Pulmonary artery endothelial cell (primary cell): ENCODE data around the gene ZNF219. TPM values are rescaled to one million over a fixed set of nuclear protein-coding genes. Genes with fewer than 3 reads are reported as not detected.

ENCODE experiments used
- DNase-seq: peaks from one replicate; pipeline ENCODE4 v3.0.0-alpha.2; 2011; ENCODE audit warnings: low read depth, low spot score
- total RNA-seq: library from RNA; depleted of rRNA; stranded (reverse); fragments of >200 nt; gene quantifications from 2 replicates; pipeline ENCODE4 v1.2.3, GENCODE V29; 2014

Gene ZNF219
- total RNA-seq, 1 donor from 2014 or later, result 4.2 TPM

DNA sequence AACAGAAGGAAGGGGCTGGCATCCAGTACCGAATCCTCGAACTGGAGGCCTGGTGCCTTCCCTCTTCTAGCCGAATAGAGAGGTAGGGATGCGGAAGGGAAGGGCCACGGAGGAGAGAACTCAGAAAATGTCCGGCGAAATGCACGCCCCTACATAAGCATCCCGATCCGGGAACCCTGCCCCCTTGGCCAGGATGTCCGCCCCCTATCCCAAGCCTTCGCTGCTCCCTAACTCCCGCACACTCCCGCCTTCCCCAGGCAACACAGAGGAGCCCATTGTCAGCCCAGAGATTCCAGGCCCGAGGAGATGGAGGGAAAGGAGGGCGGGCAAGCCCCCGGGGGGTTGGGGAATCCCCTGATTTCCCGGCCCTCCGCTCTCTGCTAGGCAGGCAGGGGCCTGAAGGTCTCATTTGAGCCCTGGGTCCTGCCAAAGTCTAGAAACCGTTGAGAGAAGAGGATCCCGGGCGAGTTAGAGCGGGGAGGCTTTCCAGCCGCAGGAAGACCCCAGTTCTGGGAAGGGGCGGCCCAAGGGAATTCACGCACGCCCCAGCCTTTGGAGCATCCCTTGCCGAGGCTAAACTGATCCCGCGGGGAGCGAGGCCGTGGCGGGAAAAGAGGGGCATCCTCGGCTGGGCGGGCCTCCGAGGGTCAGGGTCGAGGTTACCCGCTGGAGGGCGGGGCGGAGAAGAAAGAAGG is 28.9 kb downstream of the ZNF219 start:
- DNase-seq, result no peak

DNA sequence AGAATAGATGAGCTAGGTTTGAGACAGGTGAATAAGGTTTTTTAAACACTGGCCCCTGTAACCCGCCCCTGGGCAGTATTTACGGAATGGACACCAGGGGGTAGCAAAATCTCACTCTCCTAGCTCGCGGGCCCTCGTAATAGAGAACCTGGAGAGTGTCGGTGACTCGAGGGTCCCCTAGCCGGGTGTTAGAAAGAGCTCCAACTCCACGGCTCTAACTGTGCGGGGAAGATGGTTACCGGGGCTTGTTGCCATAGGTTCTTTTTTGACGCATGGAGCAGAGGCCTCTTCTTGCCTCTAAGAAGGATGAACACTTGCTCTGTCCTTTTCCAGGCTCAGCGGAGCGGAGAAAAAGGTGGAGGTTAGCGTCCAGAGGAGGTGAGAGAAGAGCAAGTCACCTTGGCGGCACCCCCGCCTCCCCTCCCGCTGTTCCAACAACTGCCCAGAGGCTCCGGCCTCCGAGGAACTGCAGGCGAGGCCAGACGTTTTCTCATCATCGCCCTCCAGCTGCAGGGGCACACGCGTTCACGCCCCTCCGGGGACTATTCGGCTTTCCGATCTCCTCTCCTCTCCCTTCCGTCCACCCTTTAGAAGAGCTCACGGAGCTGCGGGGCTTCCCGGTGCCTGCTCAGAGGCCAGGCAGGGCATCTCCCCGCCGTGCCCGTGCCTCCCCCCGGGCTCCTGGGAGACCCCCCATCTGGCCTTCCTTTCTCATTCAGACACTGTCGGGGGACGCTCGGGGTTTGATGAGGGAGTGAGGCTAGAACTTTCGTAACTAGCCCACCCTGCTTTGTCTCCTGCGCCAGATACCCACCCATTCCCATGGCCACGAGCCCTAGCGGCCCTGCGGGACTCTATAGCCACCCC is 29.7 kb downstream of the ZNF219 start:
- DNase-seq, result no peak

DNA sequence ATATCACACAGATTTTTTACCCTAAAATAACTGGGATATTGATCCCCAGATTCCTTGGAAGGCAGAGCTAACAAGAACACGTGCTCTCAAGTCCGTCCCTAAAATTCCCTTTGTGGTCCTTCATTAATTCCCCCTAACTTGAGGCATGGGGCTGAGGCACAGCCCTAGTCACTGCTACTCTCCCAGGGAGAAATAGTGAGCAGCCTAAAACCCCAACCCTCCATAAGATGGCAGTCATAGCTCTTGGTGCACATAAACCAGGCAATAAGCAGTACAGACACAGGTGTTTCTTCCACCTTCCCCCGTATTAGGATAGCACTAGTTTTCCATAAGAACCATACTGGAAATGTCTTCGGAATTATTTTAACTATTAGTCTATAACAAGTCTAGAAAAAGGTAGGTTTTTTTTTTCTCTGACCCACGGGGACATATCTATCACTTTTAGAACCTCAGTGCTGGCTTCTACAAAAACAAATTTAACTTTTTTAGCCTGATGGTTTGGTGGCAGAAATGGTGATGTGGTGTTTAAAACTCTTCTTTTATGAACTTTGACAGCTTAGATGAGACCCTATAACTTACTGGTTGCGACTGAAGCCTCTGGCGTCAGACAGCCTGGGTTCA is 31.5 kb downstream of the ZNF219 start:
- DNase-seq, result no peak

DNA sequence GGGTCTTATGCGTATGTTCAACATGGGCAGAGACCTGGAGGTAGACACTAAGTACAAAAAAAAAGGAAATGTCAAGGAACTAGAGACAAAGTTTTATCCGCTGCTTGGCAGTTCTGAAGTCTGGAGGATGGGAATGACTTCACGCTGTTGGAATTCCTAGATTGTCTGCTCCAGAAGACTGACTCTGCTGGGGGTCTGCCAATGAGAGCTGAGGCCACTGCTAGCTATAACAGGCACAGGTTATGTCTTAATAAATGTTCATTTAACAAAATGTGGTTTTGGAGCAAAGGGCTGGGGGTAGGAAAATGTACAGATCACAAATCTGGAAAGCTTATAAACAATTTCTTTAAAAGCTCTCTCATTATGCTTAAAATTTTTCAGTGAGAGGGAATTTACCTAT is 35.0 kb downstream of the ZNF219 start:
- no peak for DNase-seq

DNA sequence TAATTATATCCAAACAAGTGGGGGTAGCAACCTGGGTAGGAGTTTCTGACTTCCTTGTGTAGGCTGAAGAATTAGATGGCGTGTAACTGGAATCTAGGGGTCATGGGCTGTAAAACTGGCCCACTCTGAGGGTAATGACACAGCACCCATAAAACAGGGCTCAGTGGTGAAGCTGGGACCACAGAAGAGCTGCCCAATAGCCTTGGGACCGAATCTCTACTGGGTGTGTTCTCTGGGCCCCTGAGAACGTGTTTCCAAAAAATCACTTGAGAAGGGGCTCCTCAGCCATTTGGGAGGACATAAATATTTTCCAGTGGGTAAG is 37.1 kb downstream of the ZNF219 start:
- no peak for DNase-seq

DNA sequence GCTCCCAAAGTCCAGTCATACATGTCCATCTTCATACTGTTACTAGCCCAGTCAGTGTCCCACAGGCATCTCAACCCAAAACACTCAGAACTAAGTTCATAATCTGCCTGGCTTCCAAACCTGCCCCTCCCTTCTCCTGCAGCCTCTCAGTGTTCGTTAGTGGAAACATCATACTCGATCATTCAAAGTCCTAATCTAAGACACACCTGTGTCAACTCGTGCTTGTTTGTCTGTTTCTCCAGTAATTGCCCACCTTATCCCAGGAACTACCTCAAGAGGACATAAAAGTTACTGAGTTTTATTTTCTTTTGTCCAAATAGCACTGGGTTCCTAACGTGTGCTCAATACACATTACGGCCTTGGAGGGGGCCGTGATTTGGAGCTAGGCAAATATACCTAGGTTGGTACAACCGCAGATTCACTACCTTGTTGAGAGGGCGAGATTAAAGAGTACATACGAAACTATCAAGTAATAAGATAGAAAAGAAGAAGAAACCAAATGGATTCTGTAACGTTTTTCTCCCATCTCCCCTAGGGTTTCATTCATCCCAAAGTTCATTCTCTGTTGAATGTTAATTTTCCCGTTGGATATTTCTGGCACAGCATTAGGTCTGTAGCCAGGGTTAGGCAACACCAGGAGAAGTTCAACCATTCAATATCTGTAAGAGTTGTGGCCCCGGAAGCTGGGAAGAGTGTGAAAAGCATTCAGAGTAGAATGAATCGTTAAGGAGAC is 37.7 kb downstream of the ZNF219 start:
- no peak for DNase-seq

DNA sequence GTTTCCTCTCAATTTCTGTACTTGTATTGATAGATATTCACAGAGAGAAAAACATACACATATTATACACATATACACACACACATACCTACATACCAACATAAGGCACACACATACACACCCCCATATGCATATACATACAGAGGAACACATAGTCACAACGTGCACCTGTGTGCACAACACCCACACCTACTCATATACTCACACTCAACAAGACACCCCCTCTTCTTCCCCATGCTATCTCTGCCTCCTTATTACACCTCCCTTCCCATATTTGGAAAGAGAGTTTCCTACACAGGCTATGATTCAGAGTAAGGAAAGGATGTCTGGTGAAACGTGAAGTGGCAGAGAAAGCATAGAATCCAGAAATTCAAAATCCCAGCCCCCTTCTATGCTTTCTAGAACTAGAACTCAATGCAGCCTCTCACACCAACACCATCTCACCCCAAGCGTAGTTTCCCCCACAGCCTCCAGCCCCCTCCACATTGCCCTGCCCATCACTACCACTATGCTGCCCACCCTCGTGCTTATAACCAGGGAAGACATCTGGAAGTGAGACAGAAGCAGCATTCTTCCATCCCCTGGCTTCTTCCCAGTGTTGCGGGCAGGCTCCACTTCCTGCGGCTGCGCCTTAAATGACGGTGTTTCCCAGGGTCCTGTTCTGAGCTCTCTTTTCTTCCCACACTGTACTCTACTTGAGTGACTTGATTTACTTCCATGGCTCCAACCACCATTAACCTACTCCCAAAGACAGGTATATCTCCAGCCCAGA is 38.4 kb downstream of the ZNF219 start:
- DNase-seq, result no peak

DNA sequence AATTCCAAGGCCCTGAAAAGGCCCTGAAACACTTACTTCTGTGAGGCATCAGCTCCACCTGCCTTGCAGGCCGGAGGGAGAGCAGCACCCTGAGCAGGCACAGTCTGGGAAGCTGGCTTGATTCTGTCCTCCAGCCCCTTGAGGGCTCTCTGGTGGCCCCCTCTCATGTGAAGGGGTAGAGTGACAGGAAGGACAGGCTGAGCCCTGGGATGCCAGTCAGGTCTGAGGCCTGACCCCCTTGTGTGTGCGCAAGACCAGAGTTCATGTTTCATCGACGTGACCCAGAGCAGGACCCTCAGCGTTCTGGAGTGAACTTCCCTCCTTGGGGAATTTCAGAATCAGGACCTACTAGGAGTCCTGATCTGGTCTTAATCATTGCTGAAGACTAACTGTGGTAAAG is 39.6 kb downstream of the ZNF219 start:
- no peak for DNase-seq

DNA sequence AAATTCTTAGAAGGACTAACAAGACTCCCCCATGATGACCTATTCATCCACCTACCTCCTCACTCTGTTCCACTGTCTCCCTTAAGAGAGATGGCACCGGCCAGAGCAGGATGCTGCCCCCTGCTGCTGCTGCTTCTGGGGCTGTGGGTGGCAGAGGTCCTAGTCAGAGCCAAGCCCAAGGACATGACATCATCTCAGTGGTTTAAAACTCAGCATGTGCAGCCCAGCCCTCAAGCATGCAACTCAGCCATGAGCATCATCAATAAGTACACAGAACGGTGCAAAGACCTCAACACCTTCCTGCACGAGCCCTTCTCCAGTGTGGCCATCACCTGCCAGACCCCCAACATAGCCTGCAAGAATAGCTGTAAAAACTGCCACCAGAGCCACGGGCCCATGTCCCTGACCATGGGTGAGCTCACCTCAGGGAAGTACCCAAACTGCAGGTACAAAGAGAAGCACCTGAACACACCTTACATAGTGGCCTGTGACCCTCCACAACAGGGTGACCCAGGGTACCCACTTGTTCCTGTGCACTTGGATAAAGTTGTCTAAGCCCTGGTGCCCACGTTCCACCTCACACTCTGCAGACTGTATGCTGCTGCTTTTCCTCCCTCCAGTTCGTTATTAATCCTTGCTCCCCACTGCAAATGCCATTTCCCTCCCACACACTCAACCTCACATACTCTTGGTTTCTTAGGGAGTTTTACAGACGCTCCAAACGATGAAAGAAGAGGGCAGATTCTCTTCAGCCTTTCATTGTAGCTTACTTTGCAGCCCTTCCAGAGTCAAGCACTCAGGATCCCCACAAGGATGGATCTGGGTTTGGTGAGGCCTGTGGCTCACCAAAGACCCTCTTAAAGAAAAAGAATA is 40.4 kb downstream of the ZNF219 start, which contains the start of gene RNASE8:
Gene RNASE8 (plus strand): TSS at position 20 of the 873 bp plus-strand sequence. CDS start 71 bp downstream, at position 91.
- DNase-seq, result no peak

DNA sequence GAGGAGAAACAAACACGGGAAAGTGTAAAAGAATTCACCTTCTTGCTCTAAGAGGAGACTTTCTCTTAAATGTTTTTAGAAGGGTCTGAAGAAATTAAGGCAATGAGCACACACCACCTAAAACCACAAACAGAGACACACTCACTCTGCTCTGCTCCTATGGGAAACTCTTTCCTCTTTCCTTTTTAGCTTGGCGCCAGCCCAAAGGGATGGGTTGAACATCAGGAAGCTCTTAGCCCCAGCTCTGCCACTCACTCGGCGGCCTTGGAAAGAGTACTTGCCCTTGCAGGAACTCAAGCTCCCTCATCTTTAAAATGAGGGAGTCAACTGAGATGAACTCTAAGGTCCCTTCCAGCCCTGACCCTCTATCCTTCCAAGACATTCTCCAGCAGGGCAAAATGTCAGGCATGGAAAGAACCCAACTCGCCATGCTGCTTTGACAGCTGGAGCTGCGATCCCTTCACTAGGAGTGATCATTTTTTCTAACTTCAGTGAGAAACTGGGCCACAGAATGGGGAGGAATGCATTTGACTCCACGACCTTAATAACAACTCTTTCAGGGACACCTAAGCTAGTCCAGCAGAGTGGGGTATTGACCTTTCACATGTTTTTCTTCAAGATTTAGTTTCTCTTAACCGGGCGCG is 41.8 kb downstream of the ZNF219 start:
- no peak for DNase-seq

DNA sequence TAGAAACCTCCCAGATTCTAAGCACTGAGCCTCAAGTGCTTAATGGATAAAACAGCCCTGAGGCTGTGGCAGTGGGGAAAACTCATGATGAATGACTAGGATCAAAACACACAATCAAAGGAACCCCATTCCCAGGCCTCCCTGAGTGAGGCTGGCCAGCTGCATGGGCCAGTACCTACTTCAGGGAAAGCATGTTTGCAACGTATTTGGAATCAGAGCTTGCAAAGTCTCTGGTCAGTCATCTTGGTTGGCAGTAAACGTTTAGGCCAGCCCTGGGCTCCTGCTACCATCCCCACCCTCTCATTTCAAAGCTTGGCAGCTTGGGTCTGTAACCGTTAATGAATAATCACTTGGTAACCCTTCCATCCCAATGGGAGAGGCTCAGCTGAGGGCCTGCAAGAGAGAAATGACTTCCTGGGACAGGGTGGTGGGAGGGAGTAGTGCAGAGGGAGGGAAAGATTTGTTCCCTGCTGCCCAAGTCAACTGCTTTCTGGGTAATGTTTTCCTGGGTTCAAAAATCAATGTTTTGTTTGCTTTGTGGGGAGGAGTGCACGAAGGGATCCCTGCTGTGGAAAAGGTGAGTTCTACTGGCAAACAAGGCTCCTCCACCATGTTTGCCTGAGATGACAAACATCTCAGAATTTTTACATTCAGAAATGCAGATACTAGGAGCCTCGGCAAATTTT is 42.9 kb downstream of the ZNF219 start:
- no peak for DNase-seq

DNA sequence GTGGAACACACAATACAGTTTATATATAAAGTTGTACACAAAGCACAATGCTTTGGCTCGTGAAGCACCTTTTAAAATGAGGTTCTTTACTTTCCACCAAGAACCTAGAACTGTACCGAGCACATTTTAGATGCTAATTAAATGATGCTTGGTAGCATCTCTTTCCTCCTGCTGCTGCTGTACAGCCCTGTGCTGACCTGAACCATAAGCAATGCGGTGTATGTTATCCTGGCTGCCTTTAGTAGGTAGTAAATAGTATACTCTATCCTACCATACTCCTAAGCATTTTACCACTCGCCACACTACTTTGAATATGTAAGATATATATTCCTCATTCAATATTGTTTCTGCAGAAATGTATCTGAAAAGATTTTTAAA is 43.7 kb downstream of the ZNF219 start:
- no peak for DNase-seq

DNA sequence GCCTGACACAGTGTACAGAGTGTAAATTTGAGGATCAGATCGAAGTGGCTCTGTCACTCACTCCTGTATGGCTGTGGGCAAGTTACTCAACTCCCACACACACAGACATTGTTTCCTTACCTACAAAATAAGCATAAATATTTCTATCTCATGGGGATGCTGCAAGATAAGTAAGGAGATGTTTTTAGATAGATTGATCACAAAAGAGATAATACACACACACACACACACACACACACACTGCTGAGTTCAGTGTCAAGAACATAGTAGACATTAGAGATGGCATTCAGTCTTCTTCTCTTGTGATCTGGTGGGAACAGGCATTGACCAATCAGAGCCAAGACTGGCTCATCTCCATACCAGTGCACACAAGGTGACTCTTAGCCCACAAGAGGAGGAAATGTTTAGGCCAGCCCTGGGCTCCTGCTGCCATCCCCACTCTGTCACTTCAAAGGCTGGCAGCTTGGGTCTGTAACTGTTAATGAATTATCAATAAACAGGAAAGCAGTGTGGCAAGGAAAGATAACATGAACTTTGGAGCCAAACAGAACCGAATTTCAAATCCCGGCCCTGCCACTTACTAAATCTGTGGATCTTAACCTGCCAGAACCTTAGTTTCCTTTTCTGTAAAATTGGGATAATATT is 44.2 kb downstream of the ZNF219 start:
- DNase-seq, result no peak

DNA sequence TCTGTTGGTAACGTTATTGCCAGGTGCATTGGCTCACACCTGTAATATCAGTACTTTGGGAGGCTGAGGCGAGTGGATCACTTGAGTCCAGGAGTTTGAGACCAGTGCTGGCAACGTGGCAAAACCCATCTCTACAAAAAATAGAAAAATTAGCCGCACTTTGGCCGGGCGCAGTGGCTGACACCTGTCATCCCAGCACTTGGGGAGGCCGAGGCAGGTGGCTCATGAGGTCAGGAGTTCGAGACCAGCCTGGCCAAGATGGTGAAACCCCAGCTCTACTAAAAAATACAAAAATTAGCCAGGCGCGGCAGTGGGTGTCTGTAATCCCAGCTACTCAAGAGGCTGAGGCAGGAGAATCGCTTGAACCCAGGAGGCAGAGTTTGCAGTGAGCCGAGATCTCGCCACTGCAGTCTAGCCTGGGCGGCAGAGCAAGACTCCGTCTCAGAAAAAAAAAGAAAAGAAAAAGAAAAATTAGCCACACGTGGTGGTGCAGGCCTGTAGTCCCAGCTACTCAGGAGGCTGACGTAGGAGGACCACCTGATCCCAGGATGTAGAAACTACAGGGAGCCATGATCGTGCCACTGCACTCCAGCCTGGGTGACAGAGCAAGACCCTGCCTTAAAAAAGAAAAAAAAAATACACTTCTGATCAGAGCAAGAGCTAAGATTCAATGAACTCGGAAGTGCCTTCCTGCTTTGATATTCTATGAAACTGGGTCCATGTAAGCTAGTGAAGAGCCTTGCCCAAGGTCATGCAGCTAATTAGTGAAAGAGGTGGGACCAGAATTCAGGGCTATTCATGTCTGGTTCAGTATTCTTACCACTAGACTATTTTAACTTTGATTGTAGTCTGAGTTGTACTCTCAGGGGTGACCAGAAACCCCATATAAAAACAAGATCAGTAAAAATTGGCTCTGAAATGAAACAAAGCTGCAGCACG is 45.0 kb downstream of the ZNF219 start:
- no peak for DNase-seq

DNA sequence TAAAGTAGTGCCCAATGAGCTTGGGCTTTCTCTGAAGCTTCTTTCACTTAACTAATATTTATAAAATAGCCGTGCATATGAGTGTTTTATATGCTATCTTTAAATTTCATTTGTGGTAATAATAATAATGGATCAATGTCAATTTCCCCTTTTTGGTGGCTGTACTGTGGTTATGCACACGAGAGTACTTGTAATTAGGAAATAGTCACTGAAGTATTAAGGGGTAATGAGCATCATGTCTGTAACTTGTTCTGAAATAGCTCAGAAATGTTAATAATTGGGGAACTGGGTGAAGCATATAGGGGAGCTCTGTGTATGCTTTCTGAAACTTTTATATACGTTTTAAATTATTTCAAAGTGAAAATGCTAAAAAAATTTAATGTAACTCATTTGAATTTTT is 47.9 kb downstream of the ZNF219 start:
- no peak for DNase-seq

DNA sequence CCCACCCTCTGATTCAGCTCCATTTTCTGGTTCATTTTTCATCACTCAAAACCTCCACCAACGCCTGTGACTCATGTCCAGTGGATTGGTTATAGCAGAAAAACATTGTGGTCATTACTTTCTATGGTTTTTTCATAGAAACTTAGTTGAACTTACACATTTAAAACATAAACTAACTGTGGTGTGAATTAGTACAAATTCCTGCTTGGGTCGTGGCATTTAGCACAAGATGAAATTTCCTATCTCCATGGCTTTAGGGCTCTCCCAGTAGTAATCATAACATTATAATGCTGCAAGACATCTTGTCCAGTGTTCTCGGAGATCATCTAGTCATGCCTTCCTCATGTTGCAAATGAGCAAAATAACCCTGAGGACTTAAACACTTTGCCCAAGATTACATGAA is 49.2 kb downstream of the ZNF219 start:
- DNase-seq, result no peak

DNA sequence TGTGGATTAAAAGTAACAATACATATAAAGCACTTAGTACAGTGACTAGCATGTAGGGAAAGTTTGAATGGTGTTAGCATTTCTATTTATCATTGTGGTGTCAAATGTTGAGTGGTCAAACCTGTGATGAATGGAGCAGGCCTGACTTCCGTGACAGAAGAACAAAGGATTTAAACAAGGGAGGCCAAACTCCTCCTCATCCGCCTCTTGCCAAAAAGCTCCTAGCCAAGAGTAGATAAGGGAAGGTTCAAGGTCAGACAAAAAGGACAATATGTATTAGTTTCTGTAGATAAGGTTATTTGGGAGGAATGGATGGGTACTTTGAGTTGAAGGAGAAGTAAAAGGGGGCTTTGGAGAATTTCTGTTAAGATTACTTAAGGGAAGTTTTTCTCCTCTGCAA is 49.8 kb downstream of the ZNF219 start:
- DNase-seq, result no peak
